HG03196 (cell line): ENCODE results near the gene DOCK8.
A peak's percentile ranks its signal among the peaks of the same experiment; 100 is the strongest.
"Not testable (repeated sequence)": the region's sequence is repeated elsewhere in the genome, so short reads cannot be mapped to it uniquely, and the experiment has no call there.

ENCODE experiments used
- ATAC-seq: cut with Tn5 transposase; IDR thresholded peaks from one replicate; pipeline ENCODE4 v1.9.1; 2021; ENCODE audit not compliant: unreplicated experiment

Gene DOCK8

DNA sequence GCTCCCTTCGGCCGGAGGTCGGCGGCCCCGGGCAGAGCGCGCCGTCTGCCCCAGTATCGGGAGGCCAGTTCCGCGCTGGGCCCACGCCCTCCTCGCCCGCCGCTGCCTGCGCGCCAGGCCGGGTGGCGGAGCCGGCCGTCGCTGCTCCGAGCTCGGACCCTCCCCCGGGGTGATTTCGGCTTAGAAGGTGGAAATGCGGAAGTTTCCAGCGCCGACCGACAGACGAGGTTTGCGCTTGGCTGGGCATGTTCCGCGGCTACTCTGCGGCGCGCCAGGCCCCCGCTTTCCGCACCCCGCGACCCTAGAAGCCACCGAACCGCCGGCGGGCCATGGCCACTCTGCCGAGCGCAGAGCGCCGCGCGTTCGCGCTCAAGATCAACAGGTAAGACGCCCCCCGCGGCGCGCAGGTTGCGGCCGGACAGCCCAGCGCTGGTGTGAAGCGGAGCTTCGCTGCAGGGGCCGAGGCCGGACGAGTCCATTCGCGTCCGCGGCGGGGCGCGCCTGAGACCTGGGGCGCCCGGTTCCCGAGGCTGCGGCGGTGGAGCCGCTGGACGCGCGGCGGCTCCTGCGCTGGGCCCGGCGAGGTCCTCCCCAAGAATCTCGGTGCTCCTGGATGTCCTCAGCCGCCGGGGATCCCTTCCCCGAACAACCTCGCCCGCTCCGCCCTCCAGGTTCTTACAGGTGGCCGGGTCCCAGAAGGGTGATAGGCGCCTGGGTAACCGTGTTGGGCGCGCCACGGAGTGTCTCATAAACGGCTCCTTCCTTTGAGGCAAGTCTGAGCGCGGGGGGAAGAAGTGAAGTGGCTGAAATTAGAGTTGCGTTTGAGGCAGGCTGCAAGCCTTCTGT is at the start of gene DOCK8:
TSS of gene DOCK8 (plus strand) at position 218 of the 846 bp plus-strand sequence. CDS start at position 330, 112 bp downstream.
- peak; percentile 86 for ATAC-seq

DNA sequence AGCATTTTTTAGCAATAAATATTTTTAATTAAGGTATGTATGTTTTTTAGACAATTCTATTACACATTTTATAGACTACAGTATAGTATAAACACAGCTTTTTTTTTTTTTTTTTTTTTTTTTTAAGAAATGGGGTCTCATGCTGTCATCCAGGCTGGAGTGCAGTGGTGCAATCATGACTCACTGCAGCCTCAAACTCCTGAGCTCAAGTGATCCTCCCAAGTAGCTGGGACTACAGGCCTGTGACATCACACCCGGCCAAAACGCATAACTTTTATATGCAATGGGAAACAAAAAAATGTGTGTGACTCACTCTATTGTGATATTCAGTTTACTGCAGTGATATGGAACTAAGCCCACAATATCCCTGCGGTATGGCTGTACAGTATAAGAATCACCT is 44.9 kb upstream of the DOCK8 start:
- not testable (repeated sequence) for ATAC-seq

DNA sequence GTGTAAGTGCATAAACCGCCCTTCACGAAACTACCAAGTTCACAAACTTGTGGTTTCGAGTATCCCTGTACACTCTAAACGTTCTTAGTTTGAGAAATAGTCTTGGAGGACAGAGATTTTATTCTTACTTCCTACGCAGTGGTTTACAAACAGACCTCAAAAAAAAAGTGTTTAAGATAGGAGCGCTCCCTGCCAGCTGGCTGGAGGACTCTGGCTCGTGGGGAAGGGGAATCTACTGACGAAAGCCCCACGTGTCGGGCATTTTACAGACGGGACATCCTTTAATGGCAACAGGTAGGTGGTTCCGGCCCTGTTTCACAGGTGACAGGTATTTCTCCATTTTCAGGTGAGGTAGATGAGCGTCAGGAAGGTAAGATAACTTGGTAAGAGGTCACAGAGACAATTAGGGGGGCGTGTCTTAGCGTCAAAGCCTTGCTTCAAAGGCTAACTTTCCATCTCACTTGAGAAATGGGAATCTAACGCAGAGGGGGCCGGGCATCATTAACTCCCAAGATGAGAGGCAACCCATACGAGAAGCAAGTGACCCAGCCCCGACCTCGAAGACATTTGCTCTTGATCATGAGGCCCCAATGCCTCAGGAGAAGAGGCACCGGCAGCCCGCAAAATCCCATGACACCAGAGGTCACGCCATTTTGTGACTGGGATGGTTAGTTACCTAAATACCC is 36.4 kb upstream of the DOCK8 start:
- ATAC-seq, result not testable (repeated sequence)

DNA sequence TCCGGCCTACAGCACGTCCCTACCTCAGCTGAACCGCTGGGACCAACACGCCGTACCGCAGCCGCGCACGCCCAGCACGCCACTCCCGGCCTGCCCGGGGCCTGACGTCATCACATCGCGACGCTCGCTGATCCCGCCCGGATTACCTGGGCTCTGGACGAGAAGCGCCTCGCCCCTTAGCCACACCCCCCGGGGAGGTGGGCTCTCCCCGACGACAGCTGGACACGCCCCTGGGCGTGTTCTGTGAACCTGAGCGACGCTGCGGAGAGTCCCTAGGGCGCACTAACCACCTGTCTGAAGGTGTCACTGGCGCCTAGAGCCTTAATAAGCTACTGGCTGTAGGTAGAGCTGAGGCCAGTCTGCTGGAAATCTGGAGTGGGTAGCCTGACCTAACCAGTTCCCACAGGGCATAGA is 35.7 kb upstream of the DOCK8 start, which contains the start of gene ZNG1A:
TSS of gene ZNG1A (minus strand) at position 87 of the 414 bp plus-strand sequence. CDS start 87 bp downstream, outside the sequence.
- ATAC-seq, result not testable (repeated sequence)

DNA sequence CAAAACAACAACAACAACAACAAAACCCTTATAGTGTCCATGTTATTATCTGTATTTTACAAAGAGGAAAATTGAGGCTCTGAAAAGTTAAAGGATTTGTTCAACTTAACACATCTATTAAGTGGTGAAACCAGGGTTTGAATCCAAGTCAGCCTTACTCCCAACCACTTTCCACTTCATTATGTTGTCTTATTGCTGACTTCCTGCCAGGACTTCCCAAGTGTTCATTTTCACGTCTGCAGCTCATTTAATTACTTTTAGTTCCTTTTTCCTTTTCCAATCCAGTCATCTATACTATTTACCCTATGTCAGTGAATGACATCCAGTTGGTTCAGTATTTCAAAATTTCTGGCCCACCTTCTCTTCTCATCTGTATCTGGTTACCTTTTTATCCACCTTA is 15.1 kb upstream of the DOCK8 start:
- ATAC-seq, result not testable (repeated sequence)

DNA sequence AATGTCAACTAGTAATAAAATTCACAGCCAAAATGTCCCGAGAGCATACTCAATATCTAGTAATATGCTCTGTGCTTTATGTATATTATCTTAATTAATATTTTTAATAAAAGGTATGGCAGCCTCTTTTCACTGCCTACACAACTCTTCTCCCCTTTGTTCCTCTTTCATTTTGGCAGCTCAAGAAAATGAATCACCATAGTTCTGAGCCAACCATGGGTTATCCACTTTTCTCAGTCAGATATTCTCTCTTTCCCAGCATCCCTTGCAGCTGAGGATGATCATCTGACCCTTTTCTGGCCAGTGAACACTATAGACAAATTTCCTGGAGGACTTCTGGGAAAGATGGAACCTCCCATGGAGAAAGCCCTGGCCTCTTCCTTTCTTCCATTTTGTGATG is 8.2 kb upstream of the DOCK8 start:
- ATAC-seq, result no peak

DNA sequence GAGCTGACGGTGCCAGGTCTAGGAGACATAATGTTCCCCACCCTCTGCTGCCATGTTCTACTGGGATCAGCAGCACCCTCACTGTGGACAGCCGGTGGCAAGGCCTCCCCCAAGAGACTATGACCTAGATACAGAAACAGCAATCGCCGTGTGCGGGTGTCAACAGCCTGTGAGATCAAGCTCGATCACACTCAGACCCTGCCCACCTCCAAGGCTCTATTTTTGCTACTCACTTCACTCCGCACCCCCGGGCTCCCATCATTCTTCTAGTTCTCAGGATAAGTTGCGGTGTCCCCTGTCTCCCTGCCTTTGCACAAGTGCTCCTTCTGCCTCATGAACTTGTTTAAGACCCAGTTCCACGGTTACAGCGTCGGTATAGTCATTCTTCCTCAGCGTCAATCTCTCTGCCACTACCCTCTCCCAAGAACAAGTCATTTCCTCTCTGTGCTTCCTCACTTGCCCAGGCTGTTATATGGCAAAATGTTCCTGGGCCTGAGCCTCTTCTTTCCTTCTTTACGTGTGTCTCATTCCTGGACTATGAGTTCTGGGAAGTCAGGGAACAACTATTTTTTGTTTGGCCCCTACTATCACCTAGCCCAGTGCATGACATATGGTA is 5.4 kb upstream of the DOCK8 start:
- no peak for ATAC-seq

DNA sequence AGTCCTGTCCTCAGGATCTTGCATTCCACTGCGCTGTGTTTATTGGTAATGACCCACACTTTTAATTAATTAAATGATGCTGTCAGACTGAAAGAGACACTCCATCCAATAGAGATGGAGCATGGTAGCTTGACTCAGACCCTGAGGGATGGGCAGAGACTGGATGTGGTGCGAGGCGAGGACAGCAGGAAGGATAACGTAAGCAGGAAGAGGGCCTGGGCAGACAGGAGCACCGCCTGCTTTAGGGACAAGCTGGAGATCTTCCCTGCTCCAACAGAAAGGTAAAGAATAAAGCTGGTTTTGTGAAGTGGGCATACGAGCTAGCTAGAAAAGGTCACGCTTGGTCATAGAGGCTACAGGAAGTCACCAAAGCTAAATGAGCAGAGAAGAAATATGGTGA is 3.6 kb upstream of the DOCK8 start:
- no peak for ATAC-seq

DNA sequence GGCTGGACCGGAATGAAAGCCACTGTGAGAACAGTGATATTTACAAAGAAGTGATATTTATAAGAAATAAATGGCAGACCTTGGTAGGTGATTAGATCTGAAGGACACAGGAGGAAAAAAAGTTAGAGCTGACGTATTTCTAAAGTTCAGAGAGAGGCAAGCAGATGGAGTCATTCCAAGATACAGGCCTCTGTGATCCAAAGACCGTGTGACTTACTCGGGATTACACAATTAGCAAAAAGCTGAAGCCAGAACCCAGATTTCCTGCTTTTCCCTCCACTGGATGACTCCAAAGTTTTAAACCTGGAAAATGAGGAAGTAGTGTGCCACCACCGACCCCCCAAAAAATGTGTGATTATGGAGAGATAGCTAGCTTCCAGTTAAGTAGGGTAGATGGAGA is 3.1 kb upstream of the DOCK8 start:
- no peak for ATAC-seq

DNA sequence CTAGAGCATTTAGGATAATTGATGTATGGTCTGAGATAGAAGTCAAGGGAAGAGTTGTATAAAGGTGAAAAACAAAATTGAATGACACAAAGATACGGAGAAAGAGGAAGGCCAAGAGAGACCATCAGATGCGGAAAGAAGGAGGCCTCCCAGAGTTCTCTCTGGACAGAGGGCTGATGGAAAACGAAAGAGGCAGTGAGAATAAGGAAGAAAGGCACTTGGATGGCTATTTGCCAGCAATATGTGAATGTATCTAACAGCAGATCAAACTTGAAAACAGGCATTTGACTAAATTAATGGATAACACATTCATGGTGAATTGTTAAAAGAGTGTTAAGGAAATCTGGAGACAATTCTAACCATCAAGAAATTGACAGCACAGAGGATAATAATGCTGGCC is 2.4 kb upstream of the DOCK8 start:
- no peak for ATAC-seq

DNA sequence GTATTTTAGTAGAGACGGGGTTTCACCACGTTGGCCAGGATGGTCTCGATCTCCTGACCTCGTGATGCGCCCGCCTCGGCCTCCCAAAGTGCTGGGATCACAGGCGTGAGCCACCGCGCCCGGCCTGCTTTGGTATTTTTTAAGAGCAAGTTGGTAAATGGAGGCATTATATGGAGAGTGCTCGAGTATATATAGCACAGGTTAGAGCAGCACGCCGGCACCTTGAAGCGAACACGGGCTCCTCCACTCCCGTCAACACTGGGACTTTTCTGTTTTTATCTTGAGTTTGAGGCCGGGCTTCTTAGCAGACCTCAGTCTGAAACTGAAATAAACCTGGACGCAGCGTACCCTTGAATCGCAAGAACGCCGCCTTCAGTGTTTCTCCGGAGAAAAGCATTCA is 764 bp upstream of the DOCK8 start:
- not testable (repeated sequence) for ATAC-seq

DNA sequence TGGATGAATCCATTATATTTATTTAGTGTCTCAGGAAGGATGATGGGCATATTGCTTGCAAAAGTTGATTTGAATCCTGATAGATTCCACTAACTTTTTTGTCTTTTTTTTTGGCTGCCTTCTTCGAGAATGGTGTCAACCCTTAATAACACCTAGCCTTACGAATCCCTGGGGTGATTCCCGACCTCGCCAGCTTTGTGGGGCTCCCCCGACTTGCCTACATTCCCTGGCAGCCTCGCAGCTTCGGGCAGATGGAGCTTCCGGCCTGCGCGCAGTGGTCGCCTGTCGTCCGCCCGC is 366 bp upstream of the DOCK8 start:
- ATAC-seq, result no peak

DNA sequence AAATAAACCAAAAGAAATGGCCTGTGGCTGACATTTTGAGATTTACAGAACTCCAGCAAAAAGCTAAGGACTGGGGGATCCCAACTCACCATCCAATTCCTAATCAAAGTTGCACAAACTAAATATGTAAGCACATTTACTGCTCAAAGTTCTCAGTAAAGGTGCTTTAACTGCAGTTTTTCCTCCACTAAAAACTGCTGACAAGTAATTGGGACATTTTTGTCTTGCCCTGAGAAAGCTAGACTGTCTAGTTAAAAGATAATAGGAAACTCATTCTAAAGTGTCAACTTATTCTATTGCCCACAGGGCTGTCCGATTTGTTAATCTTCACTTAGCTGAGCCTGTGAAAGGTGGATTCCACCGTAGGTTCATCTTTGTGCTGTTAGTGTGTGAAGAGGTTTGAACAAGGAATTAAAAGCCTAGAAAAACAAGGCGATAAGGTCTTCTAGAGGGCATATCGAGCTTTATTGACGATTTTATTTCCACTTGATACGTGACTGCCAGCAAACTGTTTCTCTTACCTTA is 1.0 kb downstream of the DOCK8 start:
- no peak for ATAC-seq

DNA sequence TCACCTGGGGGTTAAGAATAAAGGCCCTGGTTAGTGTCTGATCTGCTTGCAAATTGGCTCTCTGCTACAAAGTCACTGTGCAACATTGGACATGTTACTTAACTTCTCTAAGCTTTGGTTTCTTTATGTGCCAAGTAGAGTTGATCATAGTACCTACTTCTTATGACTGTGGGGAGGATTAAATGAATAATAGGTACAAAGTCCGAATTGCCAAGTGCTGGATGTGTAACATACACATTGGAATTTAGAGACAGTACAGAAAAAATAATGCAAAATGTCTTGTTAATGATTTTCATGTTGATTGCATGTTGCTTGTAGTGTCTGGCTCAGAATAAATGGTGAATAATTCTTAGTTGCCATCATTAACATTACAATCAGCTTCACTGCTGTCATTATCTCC is 2.2 kb downstream of the DOCK8 start:
- ATAC-seq, result no peak

DNA sequence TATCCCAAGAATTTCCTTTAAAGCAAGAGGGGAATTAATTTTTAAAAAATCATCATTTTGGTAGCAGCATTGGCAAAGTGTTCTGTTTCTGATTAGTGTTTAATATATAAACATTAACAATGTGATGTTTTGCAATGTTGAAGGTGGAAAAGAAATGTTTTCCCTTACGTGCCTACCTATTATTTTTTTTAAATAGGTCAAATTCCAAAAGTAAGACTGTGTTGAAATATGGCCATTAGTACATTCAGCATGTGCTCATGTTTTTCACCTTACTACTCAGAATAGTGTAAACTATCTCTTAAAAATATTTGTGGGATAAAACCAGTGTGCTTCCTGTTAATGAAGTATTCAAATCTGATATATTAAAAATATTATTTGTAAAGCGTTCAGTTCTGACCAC is 3.3 kb downstream of the DOCK8 start:
- ATAC-seq, result no peak

DNA sequence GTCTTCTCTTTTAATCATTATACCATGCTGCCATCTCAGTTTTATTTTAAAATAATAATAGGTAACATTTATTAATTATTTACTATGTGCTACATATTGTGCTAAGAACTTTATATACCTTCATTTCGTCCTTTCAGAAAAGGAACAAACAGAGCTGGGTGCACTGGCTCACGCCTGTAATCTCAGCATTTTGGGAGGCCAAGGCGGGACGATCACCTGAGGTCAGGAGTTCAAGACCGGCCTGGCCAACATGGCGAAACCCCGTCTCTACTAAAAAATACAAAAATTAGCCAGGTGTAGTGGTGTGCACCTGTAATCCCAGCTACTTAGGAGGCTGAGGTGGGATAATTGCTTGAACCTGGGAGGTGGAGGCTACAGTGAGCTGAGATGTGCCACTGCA is 4.4 kb downstream of the DOCK8 start:
- not testable (repeated sequence) for ATAC-seq

DNA sequence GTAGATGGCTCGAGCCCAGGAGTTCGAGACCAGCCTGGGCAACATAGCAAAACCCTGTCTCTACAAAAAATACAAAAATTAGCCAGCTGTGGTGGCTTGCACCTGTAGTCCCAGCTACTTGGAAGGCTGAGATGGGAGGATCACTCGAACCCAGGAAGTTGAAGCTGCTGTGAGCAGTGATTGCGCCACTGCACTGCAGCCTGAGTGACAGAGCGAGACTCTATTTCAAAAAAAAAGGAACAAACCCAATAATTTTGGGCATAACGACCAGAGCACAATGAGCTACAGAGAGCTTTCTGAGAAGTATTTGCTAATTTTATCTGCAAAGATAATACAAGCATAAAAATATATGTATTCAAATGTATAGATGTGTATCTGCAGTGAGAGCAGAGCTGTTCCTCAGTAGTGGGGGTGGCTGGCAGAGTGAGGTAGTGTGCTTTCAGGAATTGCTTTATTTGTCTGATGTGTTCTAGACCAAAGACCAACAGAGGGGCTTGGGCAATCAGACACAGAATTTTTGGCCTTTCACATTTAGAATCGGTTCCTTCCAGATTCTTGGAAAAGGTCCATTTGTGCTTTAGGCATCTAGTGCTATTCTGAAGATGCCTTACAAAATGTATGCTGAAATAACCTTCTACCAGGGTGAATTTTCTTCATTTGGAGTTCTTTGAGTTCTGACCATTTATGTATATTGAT is 5.2 kb downstream of the DOCK8 start:
- ATAC-seq, result no peak

DNA sequence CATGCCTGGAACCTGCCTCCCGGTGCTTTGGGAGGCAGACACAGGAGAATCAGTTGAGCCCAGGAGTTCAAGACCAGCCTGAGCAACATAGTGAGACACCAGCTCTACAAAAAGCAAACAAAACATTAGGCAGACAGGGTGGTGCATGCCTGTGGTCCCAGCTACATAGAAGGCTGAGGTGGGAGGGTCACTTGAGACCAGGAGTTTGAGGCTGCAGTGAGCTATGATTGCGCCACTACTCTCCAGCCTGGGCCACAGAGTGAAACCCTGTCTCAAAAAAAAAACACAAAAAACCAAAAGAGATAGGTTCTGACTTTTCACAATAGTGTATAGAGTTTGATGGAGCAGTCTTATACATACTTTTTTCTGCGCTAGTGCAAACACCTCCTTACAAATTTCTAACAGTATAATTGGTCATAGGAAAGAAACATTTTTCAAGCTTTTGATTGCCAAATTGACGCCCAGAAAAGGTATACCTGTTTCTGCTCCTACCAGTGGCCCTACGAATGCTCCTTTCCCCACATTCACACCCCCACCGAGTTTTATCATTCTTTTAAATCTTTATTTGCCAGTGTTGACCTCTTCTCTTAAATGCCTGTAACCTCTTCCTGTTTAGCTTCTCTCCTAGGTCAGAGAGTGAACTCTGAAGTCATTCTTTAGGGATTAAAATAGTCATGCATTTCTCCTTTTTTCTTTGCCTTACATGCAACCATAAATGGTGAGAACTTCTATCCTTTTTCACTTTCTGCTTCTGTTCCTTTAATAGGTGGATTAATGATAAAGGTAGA is 7.5 kb downstream of the DOCK8 start:
- ATAC-seq, result no peak

DNA sequence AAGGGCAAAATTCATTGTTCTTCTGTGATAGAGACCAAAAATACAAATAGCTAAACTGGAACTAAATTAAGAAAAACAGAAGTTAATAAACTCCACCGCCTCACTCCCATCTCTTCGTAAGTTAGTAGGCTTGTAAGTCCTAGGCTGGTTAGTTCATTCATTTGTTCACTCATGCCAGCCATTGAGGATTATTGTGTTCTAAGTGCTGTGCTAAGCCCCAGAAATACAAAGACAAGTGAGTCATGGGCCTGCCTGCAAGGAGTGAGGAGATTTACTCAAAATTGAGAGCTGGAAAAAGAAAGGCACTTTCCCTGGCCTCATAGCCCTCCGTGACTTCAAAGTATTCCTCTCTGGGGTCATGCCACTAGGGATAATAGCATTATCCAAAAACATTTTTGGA is 8.5 kb downstream of the DOCK8 start:
- ATAC-seq, result no peak

DNA sequence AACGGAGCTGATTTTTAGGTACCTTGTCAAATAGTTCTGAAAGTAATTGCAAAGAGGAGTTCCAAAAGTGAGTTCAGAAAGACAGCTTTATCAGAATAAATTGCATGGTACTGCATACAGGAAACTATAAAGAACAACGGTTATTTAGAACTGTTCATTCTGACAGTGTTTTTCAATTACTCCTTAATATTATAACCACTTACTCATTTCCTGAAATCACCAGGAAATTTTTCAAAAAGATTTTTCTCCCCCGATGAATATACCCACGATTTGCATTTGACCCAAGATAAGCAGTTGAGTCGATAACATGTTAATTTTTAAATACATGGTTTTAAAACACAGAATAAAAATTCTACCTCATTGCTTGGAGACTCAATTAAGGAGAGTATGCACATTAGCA is 9.4 kb downstream of the DOCK8 start:
- no peak for ATAC-seq
